Astrocyte (in vitro differentiated cells and primary cell): Measurements from ENCODE around the gene SST. TPM values are rescaled to one million over a fixed set of nuclear protein-coding genes. Genes with fewer than 3 reads are reported as not detected.

Experiments used
- DNase-seq: peaks from one replicate; pipeline ENCODE4 v3.0.0-alpha.2; 2010; ENCODE audit warnings: low read depth
- FAIRE-seq: peaks from 2 replicates; lab custom pipeline; 2011; peaks lifted over from hg19 to GRCh38; lab: Jason Lieb, UNC
- H2AFZ ChIP-seq: 2 replicates; pipeline ENCODE4 v1.6.0; 2012; ENCODE audit warnings: low read depth, low read length, inconsistent platforms
- H3K27ac ChIP-seq: 2 replicates; pipeline ENCODE4 v1.5.1; 2011; ENCODE audit warnings: low read depth, low read length, inconsistent platforms
- H3K27me3 ChIP-seq: 2 replicates; pipeline ENCODE4 v1.6.0; 2011; ENCODE audit warnings: low read length, inconsistent platforms; ENCODE audit not compliant: insufficient read depth
- H3K36me3 ChIP-seq: 2 replicates; pipeline ENCODE4 v1.5.1; 2011; ENCODE audit warnings: low read length, inconsistent platforms; ENCODE audit not compliant: insufficient read depth
- H3K4me1 ChIP-seq: 2 replicates; pipeline ENCODE4 v1.5.1; 2011; ENCODE audit warnings: low read length, inconsistent platforms; ENCODE audit not compliant: insufficient read depth
- H3K4me2 ChIP-seq: 2 replicates; pipeline ENCODE4 v1.6.0; 2012; ENCODE audit warnings: low read length, inconsistent platforms
- H3K4me3 ChIP-seq: 2 replicates; pipeline ENCODE4 v1.5.1; 2011; ENCODE audit warnings: low read depth, mild to moderate bottlenecking, low read length, inconsistent platforms; ENCODE audit not compliant: insufficient read depth
- H3K79me2 ChIP-seq: 2 replicates; pipeline ENCODE4 v1.6.0; 2012; ENCODE audit warnings: mild to moderate bottlenecking, low read length, inconsistent platforms; ENCODE audit not compliant: insufficient read depth
- H3K9ac ChIP-seq: 2 replicates; pipeline ENCODE4 v1.6.0; 2012; ENCODE audit warnings: mild to moderate bottlenecking, low read length, inconsistent platforms
- H3K9me3 ChIP-seq: 2 replicates; pipeline ENCODE4 v1.5.1; 2012; ENCODE audit warnings: low read depth, mild to moderate bottlenecking, low read length, inconsistent platforms; ENCODE audit not compliant: insufficient read depth
- H4K20me1 ChIP-seq: 2 replicates; pipeline ENCODE4 v1.6.0; 2012; ENCODE audit warnings: low read length, inconsistent platforms; ENCODE audit not compliant: insufficient read depth
- H3K27ac Mint-ChIP-seq: one replicate; pipeline ENCODE4 v1.8.0; 2021; ENCODE audit warnings: mild to moderate bottlenecking, mixed read lengths; ENCODE audit not compliant: unreplicated experiment
- H3K27me3 Mint-ChIP-seq: one replicate; pipeline ENCODE4 v1.8.0; 2021; ENCODE audit warnings: low read depth, mixed read lengths; ENCODE audit not compliant: unreplicated experiment
- H3K36me3 Mint-ChIP-seq: one replicate; pipeline ENCODE4 v1.8.0; 2021; ENCODE audit warnings: low read depth, mixed read lengths; ENCODE audit not compliant: unreplicated experiment
- H3K4me1 Mint-ChIP-seq: one replicate; pipeline ENCODE4 v1.8.0; 2021; ENCODE audit warnings: low read depth, mixed read lengths; ENCODE audit not compliant: unreplicated experiment
- H3K4me3 Mint-ChIP-seq: one replicate; pipeline ENCODE4 v1.8.0; 2021; ENCODE audit warnings: mild to moderate bottlenecking, moderate library complexity, mixed read lengths; ENCODE audit not compliant: unreplicated experiment
- H3K9me3 Mint-ChIP-seq: one replicate; pipeline ENCODE4 v1.8.0; 2021; ENCODE audit warnings: mild to moderate bottlenecking, mixed read lengths; ENCODE audit not compliant: unreplicated experiment
- EZH2 ChIP-seq: IDR thresholded peaks from 2 replicates; pipeline ENCODE4 v1.6.1; 2012; ENCODE audit warnings: mild to moderate bottlenecking, low read length, inconsistent platforms; ENCODE audit not compliant: insufficient read depth
- total RNA-seq: library from RNA; stranded (reverse); gene quantifications from 2 replicates; pipeline ENCODE4 v1.2.1, GENCODE V29; 2021
- TF ChIP-seq, protein P1 (sequence below): IDR thresholded peaks from 2 replicates; pipeline ENCODE4 v1.5.1; 2011; ENCODE audit warnings: low read depth, mild to moderate bottlenecking, inconsistent platforms, low read length, moderate library complexity; ENCODE audit not compliant: insufficient read depth

The SST gene
- total RNA-seq, 1 donor from 2014 or later: 0.77 TPM

DNA sequence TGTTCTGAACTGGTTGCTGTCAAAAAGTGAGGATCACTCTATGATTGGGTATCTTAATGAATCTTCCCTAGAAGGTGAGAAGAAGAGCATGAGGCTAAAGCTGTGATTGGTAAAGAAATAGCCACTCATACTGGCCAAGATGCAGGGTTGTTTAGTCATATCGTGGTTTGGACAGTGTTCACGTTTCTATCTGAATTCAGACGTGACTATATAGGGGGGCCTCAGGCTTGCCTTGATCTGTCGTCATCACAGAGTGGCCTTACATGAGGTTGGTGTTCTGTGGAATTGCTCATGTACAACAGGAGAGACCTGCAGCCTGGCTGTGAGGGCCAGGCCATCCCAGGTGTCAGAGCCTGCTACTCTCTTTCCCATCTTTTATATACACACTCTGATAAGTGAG is 19.8 kb upstream of the SST start:
- H3K4me3 ChIP-seq: no peak overlapping the region
- no peak overlapping the region for H3K4me3 Mint-ChIP-seq
- no peak overlapping the region for H3K27ac Mint-ChIP-seq
- no peaks in the 10 kb centered on the region for H3K4me1 ChIP-seq
- no peak overlapping the region for H3K4me2 ChIP-seq
- peaks cover 2% of the 10 kb centered on the region for H3K9me3 ChIP-seq
- H3K4me1 Mint-ChIP-seq: peaks cover 1% of the 10 kb centered on the region
- H3K27me3 ChIP-seq: peaks cover 13% of the 10 kb centered on the region
- no peak for FAIRE-seq
- H3K79me2 ChIP-seq: no peaks in the 10 kb centered on the region
- H3K36me3 Mint-ChIP-seq: no peaks in the 10 kb centered on the region
- H3K9ac ChIP-seq: no peak overlapping the region
- peaks cover 16% of the 10 kb centered on the region for H3K27me3 Mint-ChIP-seq
- no peak overlapping the region for H3K27ac ChIP-seq
- no peaks in the 10 kb centered on the region for H3K36me3 ChIP-seq
- no peak for TF ChIP-seq EZH2
- TF ChIP-seq, protein P1, sequence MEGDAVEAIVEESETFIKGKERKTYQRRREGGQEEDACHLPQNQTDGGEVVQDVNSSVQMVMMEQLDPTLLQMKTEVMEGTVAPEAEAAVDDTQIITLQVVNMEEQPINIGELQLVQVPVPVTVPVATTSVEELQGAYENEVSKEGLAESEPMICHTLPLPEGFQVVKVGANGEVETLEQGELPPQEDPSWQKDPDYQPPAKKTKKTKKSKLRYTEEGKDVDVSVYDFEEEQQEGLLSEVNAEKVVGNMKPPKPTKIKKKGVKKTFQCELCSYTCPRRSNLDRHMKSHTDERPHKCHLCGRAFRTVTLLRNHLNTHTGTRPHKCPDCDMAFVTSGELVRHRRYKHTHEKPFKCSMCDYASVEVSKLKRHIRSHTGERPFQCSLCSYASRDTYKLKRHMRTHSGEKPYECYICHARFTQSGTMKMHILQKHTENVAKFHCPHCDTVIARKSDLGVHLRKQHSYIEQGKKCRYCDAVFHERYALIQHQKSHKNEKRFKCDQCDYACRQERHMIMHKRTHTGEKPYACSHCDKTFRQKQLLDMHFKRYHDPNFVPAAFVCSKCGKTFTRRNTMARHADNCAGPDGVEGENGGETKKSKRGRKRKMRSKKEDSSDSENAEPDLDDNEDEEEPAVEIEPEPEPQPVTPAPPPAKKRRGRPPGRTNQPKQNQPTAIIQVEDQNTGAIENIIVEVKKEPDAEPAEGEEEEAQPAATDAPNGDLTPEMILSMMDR: no peak
- no peak overlapping the region for H2AFZ ChIP-seq
- H3K9me3 Mint-ChIP-seq: peaks cover 16% of the 10 kb centered on the region
- H4K20me1 ChIP-seq: no peaks in the 10 kb centered on the region
- peak; percentile 47 for DNase-seq

DNA sequence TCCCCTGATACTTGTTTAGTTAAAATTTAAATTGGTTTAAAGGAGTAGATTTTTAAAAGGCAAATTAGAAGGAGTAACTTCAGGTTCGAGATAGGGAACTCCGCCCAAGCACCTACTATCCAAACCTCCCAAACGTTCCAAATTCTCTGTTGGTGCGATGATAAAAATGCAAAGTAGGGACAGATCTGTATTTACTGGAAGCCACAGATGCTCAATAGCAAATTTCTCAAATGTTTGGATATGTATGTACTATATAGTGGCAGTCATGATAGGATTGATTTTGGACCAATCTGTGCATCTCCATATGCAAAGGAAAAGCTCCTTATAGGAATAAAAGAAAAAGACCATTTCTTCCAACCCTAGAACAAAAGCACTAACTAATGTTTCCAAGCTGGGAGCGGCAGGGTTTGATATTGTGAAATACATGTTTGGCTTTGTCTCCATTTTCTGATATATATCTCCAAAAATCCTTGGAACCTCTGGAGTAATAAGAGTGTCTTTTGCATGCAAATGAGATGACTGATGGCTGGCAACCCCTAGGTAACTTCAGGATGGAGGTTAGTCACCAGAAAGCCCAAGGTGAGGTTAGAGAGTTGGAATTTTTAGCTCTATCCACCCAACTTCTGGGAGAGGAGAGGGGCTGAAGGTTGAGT is 16.6 kb upstream of the SST start:
- Histone ChIP-seq H3K27me3 (peaks cover 14% of the 10 kb centered on the region), H2AFZ (no peak overlapping the region), H3K9me3 (peaks cover 2% of the 10 kb centered on the region), H3K4me3 (no peak overlapping the region), H4K20me1 (no peaks in the 10 kb centered on the region), H3K9ac (no peak overlapping the region), H3K27ac (no peak overlapping the region), H3K4me2 (no peak overlapping the region), H3K4me1 (no peaks in the 10 kb centered on the region), H3K36me3 (no peaks in the 10 kb centered on the region), H3K79me2 (no peaks in the 10 kb centered on the region)
- Mint-ChIP-seq H3K9me3 (peaks cover 13% of the 10 kb centered on the region), H3K4me1 (no peaks in the 10 kb centered on the region), H3K4me3 (no peak overlapping the region), H3K36me3 (no peaks in the 10 kb centered on the region), H3K27ac (no peak overlapping the region), H3K27me3 (peaks cover 13% of the 10 kb centered on the region)
- FAIRE-seq: peak; percentile 20
- TF ChIP-seq, protein P1: no peak
- TF ChIP-seq EZH2: no peak
- DNase-seq: no peak

DNA sequence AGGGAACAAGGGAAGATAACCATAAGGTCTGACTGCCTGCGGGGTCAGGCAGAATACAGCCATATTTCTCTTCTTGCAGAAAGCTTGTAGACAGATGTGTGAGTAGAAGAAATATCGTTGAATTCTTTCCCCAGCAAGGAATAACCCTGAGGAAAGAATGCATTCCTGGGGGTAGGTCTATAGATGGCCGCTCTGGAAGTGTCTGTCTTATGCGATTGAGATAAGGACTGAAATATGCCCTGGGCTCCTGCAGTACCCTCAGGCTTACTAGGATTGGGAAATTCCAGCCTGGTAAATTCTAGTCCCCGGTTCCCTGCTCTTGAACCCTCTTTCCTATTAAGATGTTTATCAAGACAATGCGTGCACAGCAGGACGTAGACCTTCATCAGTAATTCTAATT is 15.8 kb upstream of the SST start:
- Mint-ChIP-seq H3K27me3 (peaks cover 6% of the 10 kb centered on the region), H3K4me3 (no peak overlapping the region), H3K4me1 (no peaks in the 10 kb centered on the region), H3K36me3 (no peaks in the 10 kb centered on the region), H3K27ac (no peak overlapping the region), H3K9me3 (peaks cover 13% of the 10 kb centered on the region)
- no peaks in the 10 kb centered on the region for H3K4me1 ChIP-seq
- peaks cover 20% of the 10 kb centered on the region for H3K27me3 ChIP-seq
- no peak overlapping the region for H3K9ac ChIP-seq
- no peak overlapping the region for H2AFZ ChIP-seq
- no peaks in the 10 kb centered on the region for H4K20me1 ChIP-seq
- no peaks in the 10 kb centered on the region for H3K36me3 ChIP-seq
- H3K4me2 ChIP-seq: no peak overlapping the region
- no peak overlapping the region for H3K4me3 ChIP-seq
- H3K27ac ChIP-seq: no peak overlapping the region
- FAIRE-seq (no peak), DNase-seq (no peak)
- TF ChIP-seq, protein P1: no peak
- TF ChIP-seq EZH2: no peak
- peaks cover 2% of the 10 kb centered on the region for H3K9me3 ChIP-seq
- no peaks in the 10 kb centered on the region for H3K79me2 ChIP-seq
